HepG2 (cell line): Measurements from ENCODE around the gene SLCO4A1. TPM values are rescaled to one million over a fixed set of nuclear protein-coding genes. Genes with fewer than 3 reads are reported as not detected.

Experiments used
- ARHGAP35 ChIP-seq: sonication (generic); formaldehyde crosslinking; IDR thresholded peaks from 2 replicates; pipeline ENCODE4 v1.9.0; 2022; ENCODE audit warnings: mild to moderate bottlenecking, inconsistent platforms, moderate library complexity, missing genetic modification reagents, borderline replicate concordance
- FOXO4 ChIP-seq: sonication (generic); formaldehyde crosslinking; conservative IDR thresholded peaks from 2 replicates; pipeline ENCODE4 v1.8.1; 2023; ENCODE audit warnings: missing genetic modification reagents
- HNF4G ChIP-seq, 2 experiments: sonication (generic) in 1 of 2; formaldehyde crosslinking in 1 of 2; IDR thresholded peaks; 2 replicates each; pipeline versions ENCODE4 v1.4.0 to v1.6.1; 2011 to 2020; ENCODE audit warnings: borderline replicate concordance in 2 of 2, low read depth in 2 of 2, mild to moderate bottlenecking in 2 of 2, low read length in 1 of 2, missing genetic modification reagents in 1 of 2, moderate library complexity in 1 of 2
- HNRNPL ChIP-seq: fragments of 200-400 bp; formaldehyde crosslinking; IDR thresholded peaks from 2 replicates; pipeline ENCODE4 v1.6.1; 2017; ENCODE audit warnings: mild to moderate bottlenecking, low read depth, low read length
- KMT2A ChIP-seq: sonication (generic); formaldehyde crosslinking; IDR thresholded peaks from 2 replicates; pipeline ENCODE4 v1.4.0; 2020; ENCODE audit warnings: missing genetic modification reagents
- NFATC3 ChIP-seq: sonication (generic); formaldehyde crosslinking; IDR thresholded peaks from 2 replicates; pipeline ENCODE4 v1.5.1; 2020; ENCODE audit warnings: mild to moderate bottlenecking, missing genetic modification reagents
- NONO ChIP-seq, 2 experiments: fragments of 450-650 bp in 1 of 2; sonication (generic) in 1 of 2; formaldehyde crosslinking in 1 of 2; IDR thresholded peaks in 1 of 2; conservative IDR thresholded peaks in 1 of 2; 2 replicates each; pipeline versions ENCODE4 v1.6.1 to v1.8.0; 2017 to 2022; ENCODE audit warnings: mild to moderate bottlenecking in 1 of 2, missing genetic modification reagents in 1 of 2, moderate library complexity in 1 of 2
- SAFB2 ChIP-seq: sonication (generic); formaldehyde crosslinking; IDR thresholded peaks from 2 replicates; pipeline ENCODE4 v1.5.1; 2020; ENCODE audit warnings: missing genetic modification reagents, low read depth, mild to moderate bottlenecking, borderline replicate concordance
- SRSF4 ChIP-seq: fragments of 200-400 bp; formaldehyde crosslinking; IDR thresholded peaks from one replicate; pipeline ENCODE4 v1.6.1; 2018; ENCODE audit warnings: mild to moderate bottlenecking, low read depth, low read length, moderate library complexity; ENCODE audit not compliant: poor library complexity, severe bottlenecking
- ZNF12 ChIP-seq: sonication (generic); formaldehyde crosslinking; IDR thresholded peaks from 2 replicates; pipeline ENCODE4 v1.5.0; 2020; ENCODE audit warnings: missing genetic modification reagents
- ZNF138 ChIP-seq: sonication (generic); formaldehyde crosslinking; IDR thresholded peaks from 2 replicates; pipeline ENCODE4 v1.5.0; 2020; ENCODE audit warnings: mild to moderate bottlenecking, low read depth, missing genetic modification reagents
- ZNF503 ChIP-seq: sonication (generic); formaldehyde crosslinking; IDR thresholded peaks from 2 replicates; pipeline ENCODE4 v1.4.0; 2020; ENCODE audit warnings: missing genetic modification reagents
- ZNF550 ChIP-seq: sonication (generic); formaldehyde crosslinking; IDR thresholded peaks from 2 replicates; pipeline ENCODE4 v1.4.0; 2020; ENCODE audit warnings: mild to moderate bottlenecking, missing genetic modification reagents, borderline replicate concordance
- ZNF552 ChIP-seq: sonication (generic); formaldehyde crosslinking; IDR thresholded peaks from 2 replicates; pipeline ENCODE4 v1.9.0; 2022; ENCODE audit warnings: missing genetic modification reagents, mild to moderate bottlenecking, borderline replicate concordance
- ZNF564 ChIP-seq: sonication (generic); formaldehyde crosslinking; IDR thresholded peaks from 2 replicates; pipeline ENCODE4 v1.8.1; 2023; ENCODE audit warnings: mild to moderate bottlenecking, missing genetic modification reagents
- ZNF580 ChIP-seq: IDR thresholded peaks from 2 replicates; pipeline ENCODE4 v1.6.1; 2016; ENCODE audit warnings: low read depth, borderline replicate concordance
- ZNF761 ChIP-seq: sonication (generic); formaldehyde crosslinking; conservative IDR thresholded peaks from 2 replicates; pipeline ENCODE4 v1.4.0; 2020; ENCODE audit warnings: mild to moderate bottlenecking, missing genetic modification reagents
- ZNF788 ChIP-seq: sonication (generic); formaldehyde crosslinking; IDR thresholded peaks from 2 replicates; pipeline ENCODE4 v1.5.0; 2020; ENCODE audit warnings: mild to moderate bottlenecking, missing genetic modification reagents, borderline replicate concordance
- polyA plus RNA-seq, 8 experiments: library from polyadenylated mRNA; depleted of rRNA in 3 of 8; stranded (reverse) in 7 of 8; unstranded in 1 of 8; fragments of >200 nt; fragmentation: Illumina TruSeq in 4 of 8; extraction: Trizol in 4 of 8; gene quantifications; 2 replicates each; pipeline versions ENCODE4 v1.2.1 to v1.2.3, GENCODE V29; 2011 to 2016; ENCODE audit warnings: low read depth in 4 of 8, missing spikeins in 1 of 8, mixed read lengths in 1 of 8; ENCODE audit not compliant: insufficient read depth in 1 of 8
- total RNA-seq, 5 experiments: library from RNA; depleted of rRNA; stranded (reverse); fragments of >200 nt; fragmentation: Illumina TruSeq; extraction: Trizol; gene quantifications; 2 replicates each; pipeline ENCODE4 v1.2.3, GENCODE V29; 2016; ENCODE audit warnings: low read depth in 1 of 5
- TF ChIP-seq, protein P1 (sequence below): sonication (generic); formaldehyde crosslinking; IDR thresholded peaks from 2 replicates; pipeline ENCODE4 v1.5.0; 2020; ENCODE audit warnings: mild to moderate bottlenecking, missing genetic modification reagents

SLCO4A1 gene
- total and polyA plus RNA-seq, 2 of the 13 experiments (the other 11 are each of a cell fraction or from before 2014, with no cell fraction given) = 55.5 to 112 TPM

GRCh38 chr20:62642666-62643520, 590 bp downstream of the SLCO4A1 start (continued):
- TF ChIP-seq ZNF503 (CRISPR knock-in tag) (no peak; the same call in 1 of the 2 replicates), NONO (IDR thresholded peaks at IDR 0.05) (no peak), NONO (CRISPR knock-in tag; conservative IDR thresholded peaks at IDR 0.05) (no peak), SRSF4 (no peak), ZNF552 (peak; percentile 43; the same call in 1 of the 2 replicates), ZNF761 (no peak), KMT2A (CRISPR knock-in tag) (peak; percentile 8), SAFB2 (0 out of 2 replicates have a peak, but pooled peaks have one; percentile 12), ARHGAP35 (peak; percentile 23; the same call in 1 of the 2 replicates), ZNF564 (CRISPR knock-in tag) (peak; percentile 66; the same call in 1 of the 2 replicates), HNRNPL (0 out of 2 replicates have a peak, but pooled peaks have one; percentile 25), ZNF580 (CRISPR knock-in tag) (peak; percentile 13; the same call in 1 of the 2 replicates), FOXO4 (CRISPR knock-in tag) (peak; percentile 99), ZNF788 (CRISPR knock-in tag) (peak; percentile 59; the same call in 1 of the 2 replicates), NFATC3 (CRISPR knock-in tag) (peak; percentile 77; the same call in 1 of the 2 replicates), ZNF138 (CRISPR knock-in tag) (no peak), ZNF550 (peak; percentile 87; the same call in 1 of the 2 replicates), ZNF12 (CRISPR knock-in tag) (peak; percentile 16; the same call in 1 of the 2 replicates), HNF4G (IDR thresholded peaks at IDR 0.05; ENCODE audit: borderline replicate concordance, low read depth, low read length) (no peak), HNF4G (CRISPR knock-in tag; IDR thresholded peaks at IDR 0.05; ENCODE audit: borderline replicate concordance, low read depth) (peak; percentile 46; the same call in 1 of the 2 replicates)
- TF ChIP-seq, protein P1, sequence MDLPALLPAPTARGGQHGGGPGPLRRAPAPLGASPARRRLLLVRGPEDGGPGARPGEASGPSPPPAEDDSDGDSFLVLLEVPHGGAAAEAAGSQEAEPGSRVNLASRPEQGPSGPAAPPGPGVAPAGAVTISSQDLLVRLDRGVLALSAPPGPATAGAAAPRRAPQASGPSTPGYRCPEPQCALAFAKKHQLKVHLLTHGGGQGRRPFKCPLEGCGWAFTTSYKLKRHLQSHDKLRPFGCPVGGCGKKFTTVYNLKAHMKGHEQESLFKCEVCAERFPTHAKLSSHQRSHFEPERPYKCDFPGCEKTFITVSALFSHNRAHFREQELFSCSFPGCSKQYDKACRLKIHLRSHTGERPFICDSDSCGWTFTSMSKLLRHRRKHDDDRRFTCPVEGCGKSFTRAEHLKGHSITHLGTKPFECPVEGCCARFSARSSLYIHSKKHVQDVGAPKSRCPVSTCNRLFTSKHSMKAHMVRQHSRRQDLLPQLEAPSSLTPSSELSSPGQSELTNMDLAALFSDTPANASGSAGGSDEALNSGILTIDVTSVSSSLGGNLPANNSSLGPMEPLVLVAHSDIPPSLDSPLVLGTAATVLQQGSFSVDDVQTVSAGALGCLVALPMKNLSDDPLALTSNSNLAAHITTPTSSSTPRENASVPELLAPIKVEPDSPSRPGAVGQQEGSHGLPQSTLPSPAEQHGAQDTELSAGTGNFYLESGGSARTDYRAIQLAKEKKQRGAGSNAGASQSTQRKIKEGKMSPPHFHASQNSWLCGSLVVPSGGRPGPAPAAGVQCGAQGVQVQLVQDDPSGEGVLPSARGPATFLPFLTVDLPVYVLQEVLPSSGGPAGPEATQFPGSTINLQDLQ (CRISPR knock-in tag) = peak; percentile 56
